Pancreas (tissue), 8 donors: ENCODE results near the gene F12. TPM values are rescaled to one million over a fixed set of nuclear protein-coding genes. Genes with fewer than 3 reads are reported as not detected.

Source experiments
- polyA plus RNA-seq, 2 donors: library from polyadenylated mRNA; stranded (reverse); fragments of 200-250 nt; gene quantifications; one replicate each; pipeline ENCODE4 v1.2.3, GENCODE V29; 2013
- total RNA-seq, 6 donors: library from RNA; stranded (reverse); fragmentation: NEBNext Ultra II Directional in 4 of 6; extraction: Animal tissue kit (Norgen Biotek cat#: 25700) in 4 of 6; gene quantifications; one replicate each; pipeline versions ENCODE4 v1.2.1 to v1.2.4, GENCODE V29; 2021 to 2023
- donor health status: healthy with polysubstance abuse.
- donor health status: DM: no; HTN: no; CAD: no; lungs with moderate emphysema.
- donor health status: DM: no; HTN: no; CAD: no.
- donor health status: Bipolar disorder and iron deficiency.
- donor health status: DM: yes; HTN: yes; CAD: no.
- donor health status: DM: no; HTN: no; CAD: no.
- donor health status: DM: no; HTN: no; CAD: no.
- donor health status: DM: yes; HTN: yes; CAD: no.

The F12 gene
- total and polyA plus RNA-seq, 8 donors, result 0.83 to 2.6 (median 1.8) TPM

Other genes starting within 250 kb of the F12 start
- gene RAB24, start 105.8 kb downstream of the F12 start, total RNA-seq, result 10 to 100 TPM; 34.5 to 43.1 (median 37.7) TPM
- gene RAB24, start 105.8 kb downstream of the F12 start, polyA plus RNA-seq, result 100 to 1,000 TPM; 125 to 160 TPM
- 100 to 1,000 TPM in 4 of 6 donors, 10 to 100 TPM in 2; 77.8 to 153 (median 127) TPM for gene PRELID1, start 105.8 kb downstream of the F12 start, total RNA-seq
- gene PRELID1, start 105.8 kb downstream of the F12 start, polyA plus RNA-seq, result 100 to 1,000 TPM in 1 of 2 donors, 10 to 100 TPM in 1; 98.6 to 134 TPM
- 1 to 10 TPM; 3.0 to 7.1 (median 5.4) TPM for gene MXD3, start 97.7 kb downstream of the F12 start, total RNA-seq
- 10 to 100 TPM; 34.2 to 55.0 TPM for gene MXD3, start 97.7 kb downstream of the F12 start, polyA plus RNA-seq
- gene LMAN2, start 57.9 kb downstream of the F12 start, total RNA-seq, result 100 to 1,000 TPM in 2 of 6 donors, 10 to 100 TPM in 4; 71.1 to 128 (median 92.6) TPM
- gene LMAN2, start 57.9 kb downstream of the F12 start, polyA plus RNA-seq, result 100 to 1,000 TPM in 1 of 2 donors, 10 to 100 TPM in 1; 80.7 to 110 TPM
- gene RGS14, start 51.6 kb downstream of the F12 start, total RNA-seq, result 10 to 100 TPM in 4 of 6 donors, 1 to 10 TPM in 2; 7.0 to 15.7 (median 11.3) TPM
- gene RGS14, start 51.6 kb downstream of the F12 start, polyA plus RNA-seq, result 10 to 100 TPM; 24.7 to 30.9 TPM
- gene SLC34A1, start 25.1 kb downstream of the F12 start, total RNA-seq, result not detected
- gene SLC34A1, start 25.1 kb downstream of the F12 start, polyA plus RNA-seq, result not detected
- not detected for gene PFN3, start 8.9 kb downstream of the F12 start, total RNA-seq
- not detected for gene PFN3, start 8.9 kb downstream of the F12 start, polyA plus RNA-seq
- 10 to 100 TPM; 10.6 to 14.5 (median 12.3) TPM for gene GRK6, start 17.1 kb upstream of the F12 start, total RNA-seq
- gene GRK6, start 17.1 kb upstream of the F12 start, polyA plus RNA-seq, result 1 to 10 TPM; 7.2 to 7.6 TPM
- gene PRR7, start 37.2 kb upstream of the F12 start, total RNA-seq, result 1 to 10 TPM; 1.7 to 3.5 (median 2.5) TPM
- 1 to 10 TPM; 2.8 to 3.2 TPM for gene PRR7, start 37.2 kb upstream of the F12 start, polyA plus RNA-seq
- 10 to 100 TPM; 10.2 to 38.2 (median 15.7) TPM for gene DBN1, start 64.1 kb upstream of the F12 start, total RNA-seq
- gene DBN1, start 64.1 kb upstream of the F12 start, polyA plus RNA-seq, result 10 to 100 TPM; 17.1 to 29.2 TPM
- gene PDLIM7, start 88.0 kb upstream of the F12 start, total RNA-seq, result 10 to 100 TPM in 2 of 6 donors, 1 to 10 TPM in 4; 3.9 to 39.9 (median 8.7) TPM
- gene PDLIM7, start 88.0 kb upstream of the F12 start, polyA plus RNA-seq, result 10 to 100 TPM; 23.2 to 38.0 TPM
- 10 to 100 TPM in 1 of 6 donors, 1 to 10 TPM in 4, under 1 TPM in 1; 0.98 to 11.4 (median 4.3) TPM for gene DOK3, start 100.3 kb upstream of the F12 start, total RNA-seq
- gene DOK3, start 100.3 kb upstream of the F12 start, polyA plus RNA-seq, result 1 to 10 TPM; 3.9 to 6.5 TPM
- 10 to 100 TPM; 24.3 to 47.4 (median 39.4) TPM for gene DDX41, start 107.4 kb upstream of the F12 start, total RNA-seq
- gene DDX41, start 107.4 kb upstream of the F12 start, polyA plus RNA-seq, result 10 to 100 TPM; 68.3 to 88.1 TPM
- gene FAM193B, start 145.0 kb upstream of the F12 start, total RNA-seq, result 10 to 100 TPM; 30.1 to 79.7 (median 41.8) TPM
- 100 to 1,000 TPM; 399 to 519 TPM for gene FAM193B, start 145.0 kb upstream of the F12 start, polyA plus RNA-seq
- gene TMED9, start 182.6 kb upstream of the F12 start, total RNA-seq, result 100 to 1,000 TPM in 5 of 6 donors, 10 to 100 TPM in 1; 99.1 to 167 (median 124) TPM
- 100 to 1,000 TPM; 105 to 113 TPM for gene TMED9, start 182.6 kb upstream of the F12 start, polyA plus RNA-seq
- gene B4GALT7, start 190.6 kb upstream of the F12 start, total RNA-seq, result 10 to 100 TPM; 12.6 to 20.3 (median 15.8) TPM
- gene B4GALT7, start 190.6 kb upstream of the F12 start, polyA plus RNA-seq, result 10 to 100 TPM; 44.6 to 51.0 TPM